Activated CD4-positive, alpha-beta T cell treated with anti-CD3 and anti-CD28 coated beads, Interleukin-2, amount 10 ng/mL, durations not matched to agents 7 days and 5 days (primary cell): Measurements from ENCODE around the gene CCDC7. TPM values are rescaled to one million over a fixed set of nuclear protein-coding genes. Genes with fewer than 3 reads are reported as not detected.
"Not testable (repeated sequence)": the region's sequence is repeated elsewhere in the genome, so short reads cannot be mapped to it uniquely, and the experiment has no call there.

Experiments used
- CTCF ChIA-PET: fragments of 350-600 bp; sonication (Branson Sonifier 250); formaldehyde crosslinking; loops from one replicate; lab custom pipeline; 2021; ENCODE audit warnings: antibody characterized with exemption; lab: Charles Lee
- POLR2A ChIA-PET: fragments of 350-600 bp; sonication (Branson Sonifier 250); formaldehyde crosslinking; loops from one replicate; lab custom pipeline; 2021; ENCODE audit warnings: antibody characterized with exemption; lab: Charles Lee
- DNase-seq: peaks from one replicate; pipeline ENCODE4 v3.0.0-alpha.2; 2020
- H3K27ac Mint-ChIP-seq: one replicate; pipeline ENCODE4 v1.8.0; 2021; ENCODE audit warnings: mild to moderate bottlenecking, moderate library complexity, mixed read lengths
- H3K27me3 Mint-ChIP-seq: one replicate; pipeline ENCODE4 v1.8.0; 2021; ENCODE audit warnings: mixed read lengths
- H3K36me3 Mint-ChIP-seq: one replicate; pipeline ENCODE4 v1.8.0; 2021; ENCODE audit warnings: low read depth, mixed read lengths
- H3K4me1 Mint-ChIP-seq: one replicate; pipeline ENCODE4 v1.8.0; 2021; ENCODE audit warnings: mixed read lengths
- H3K4me3 Mint-ChIP-seq: one replicate; pipeline ENCODE4 v1.8.0; 2021; ENCODE audit warnings: mild to moderate bottlenecking, moderate library complexity, mixed read lengths
- H3K9me3 Mint-ChIP-seq: one replicate; pipeline ENCODE4 v1.8.0; 2021; ENCODE audit warnings: mixed read lengths
- total RNA-seq, 2 experiments: library from RNA; stranded (reverse); gene quantifications; one replicate each; pipeline ENCODE4 v1.2.3, GENCODE V29; 2021

Gene CCDC7
- total RNA-seq, 2 experiments from 2014 or later = 18.3 to 21.4 TPM

GRCh38 chr10:32530231-32530630, 84.3 kb downstream of the CCDC7 start:
- CTCF ChIA-PET = no interaction called here
- H3K27ac Mint-ChIP-seq = no peak overlapping the region
- H3K9me3 Mint-ChIP-seq = peaks cover 14% of the 10 kb centered on the region
- no peaks in the 10 kb centered on the region for H3K4me1 Mint-ChIP-seq
- no peak for DNase-seq
- no peaks in the 10 kb centered on the region for H3K27me3 Mint-ChIP-seq
- POLR2A ChIA-PET = no interaction called here
- peaks cover 6% of the 10 kb centered on the region for H3K36me3 Mint-ChIP-seq
- H3K4me3 Mint-ChIP-seq = no peak overlapping the region

- no peaks in the 10 kb centered on the region for H3K4me1 Mint-ChIP-seq
- CTCF ChIA-PET = interaction anchor here (0.6 kb wide), 1 partner anchor 642 kb away, joined by 4 read pairs; no protein-coding TSS in a partner anchor
- no peak for DNase-seq
- no peak overlapping the region for H3K4me3 Mint-ChIP-seq
- POLR2A ChIA-PET = no interaction called here
- H3K36me3 Mint-ChIP-seq = peaks cover 5% of the 10 kb centered on the region
- peaks cover 11% of the 10 kb centered on the region for H3K9me3 Mint-ChIP-seq
- H3K27me3 Mint-ChIP-seq = no peaks in the 10 kb centered on the region
- H3K27ac Mint-ChIP-seq = no peak overlapping the region
Observed at GRCh38 chr10:32538256-32538655, 92.3 kb downstream of the CCDC7 start.

GRCh38 chr10:32540691-32541470, 94.9 kb downstream of the CCDC7 start:
- no peak for DNase-seq
- Mint-ChIP-seq H3K4me1 (no peaks in the 10 kb centered on the region), H3K27ac (no peak overlapping the region), H3K9me3 (peaks cover 3% of the 10 kb centered on the region), H3K27me3 (no peaks in the 10 kb centered on the region), H3K4me3 (no peak overlapping the region), H3K36me3 (no peaks in the 10 kb centered on the region)
- CTCF ChIA-PET = no interaction called here
- POLR2A ChIA-PET = no interaction called here

- peaks cover 12% of the 10 kb centered on the region for H3K36me3 Mint-ChIP-seq
- CTCF ChIA-PET = no interaction called here
- no peaks in the 10 kb centered on the region for H3K27me3 Mint-ChIP-seq
- H3K4me1 Mint-ChIP-seq = peaks cover 4% of the 10 kb centered on the region
- POLR2A ChIA-PET = no interaction called here
- H3K27ac Mint-ChIP-seq = no peak overlapping the region
- peaks cover 16% of the 10 kb centered on the region for H3K9me3 Mint-ChIP-seq
- H3K4me3 Mint-ChIP-seq = no peak overlapping the region
- DNase-seq = no peak
Observed at GRCh38 chr10:32548208-32548607, 102.3 kb downstream of the CCDC7 start.

GRCh38 chr10:32556783-32557395, 110.9 kb downstream of the CCDC7 start:
- H3K27me3 Mint-ChIP-seq = no peaks in the 10 kb centered on the region
- H3K4me1 Mint-ChIP-seq = peaks cover 12% of the 10 kb centered on the region
- ChIA-PET CTCF (no interaction called here), POLR2A (interaction anchor here (0.7 kb wide), 1 partner anchor 107 kb away, joined by 3 read pairs; no protein-coding TSS in a partner anchor)
- no peak overlapping the region for H3K4me3 Mint-ChIP-seq
- H3K36me3 Mint-ChIP-seq = peaks cover 26% of the 10 kb centered on the region
- DNase-seq = no peak
- H3K9me3 Mint-ChIP-seq = peaks cover 24% of the 10 kb centered on the region
- H3K27ac Mint-ChIP-seq = no peak overlapping the region

- H3K9me3 Mint-ChIP-seq = peaks cover 15% of the 10 kb centered on the region
- CTCF ChIA-PET, H3K27me3 Mint-ChIP-seq, DNase-seq, H3K27ac Mint-ChIP-seq, H3K4me3 Mint-ChIP-seq, POLR2A ChIA-PET: not testable (repeated sequence)
- H3K36me3 Mint-ChIP-seq = peaks cover 17% of the 10 kb centered on the region
- peaks cover 10% of the 10 kb centered on the region for H3K4me1 Mint-ChIP-seq
Observed at GRCh38 chr10:32562695-32563094, 116.8 kb downstream of the CCDC7 start.

- Mint-ChIP-seq H3K27me3 (no peaks in the 10 kb centered on the region), H3K27ac (no peak overlapping the region), H3K9me3 (peaks cover 2% of the 10 kb centered on the region), H3K36me3 (no peaks in the 10 kb centered on the region), H3K4me1 (no peaks in the 10 kb centered on the region), H3K4me3 (no peak overlapping the region)
- POLR2A ChIA-PET = no interaction called here
- DNase-seq = no peak
- CTCF ChIA-PET = no interaction called here
Observed at GRCh38 chr10:32577448-32577847, 131.5 kb downstream of the CCDC7 start.

GRCh38 chr10:32582946-32583345, 137.0 kb downstream of the CCDC7 start:
- no peak overlapping the region for H3K27ac Mint-ChIP-seq
- ChIA-PET CTCF (no interaction called here), POLR2A (no interaction called here)
- no peak overlapping the region for H3K4me3 Mint-ChIP-seq
- no peaks in the 10 kb centered on the region for H3K4me1 Mint-ChIP-seq
- no peak for DNase-seq
- H3K36me3 Mint-ChIP-seq = peaks cover 11% of the 10 kb centered on the region
- no peaks in the 10 kb centered on the region for H3K27me3 Mint-ChIP-seq
- peaks cover 7% of the 10 kb centered on the region for H3K9me3 Mint-ChIP-seq

- H3K4me3 Mint-ChIP-seq, H3K4me1 Mint-ChIP-seq, POLR2A ChIA-PET, CTCF ChIA-PET, H3K27me3 Mint-ChIP-seq, H3K27ac Mint-ChIP-seq, DNase-seq: not testable (repeated sequence)
- Mint-ChIP-seq H3K36me3 (peaks cover 33% of the 10 kb centered on the region), H3K9me3 (peaks cover 26% of the 10 kb centered on the region)
Observed at GRCh38 chr10:32598022-32598421, 152.1 kb downstream of the CCDC7 start.

- Mint-ChIP-seq H3K9me3 (peaks cover 33% of the 10 kb centered on the region), H3K36me3 (peaks cover 37% of the 10 kb centered on the region), H3K27ac (no peak overlapping the region), H3K4me3 (no peak overlapping the region), H3K4me1 (no peaks in the 10 kb centered on the region), H3K27me3 (no peaks in the 10 kb centered on the region)
- POLR2A ChIA-PET = no interaction called here
- no peak for DNase-seq
- CTCF ChIA-PET = no interaction called here
Observed at GRCh38 chr10:32600317-32600716, 154.4 kb downstream of the CCDC7 start.

GRCh38 chr10:32601562-32601961, 155.6 kb downstream of the CCDC7 start:
- H3K9me3 Mint-ChIP-seq = peaks cover 28% of the 10 kb centered on the region
- DNase-seq, H3K4me3 Mint-ChIP-seq, H3K4me1 Mint-ChIP-seq, H3K27ac Mint-ChIP-seq, H3K27me3 Mint-ChIP-seq, POLR2A ChIA-PET: not testable (repeated sequence)
- peaks cover 34% of the 10 kb centered on the region for H3K36me3 Mint-ChIP-seq
- CTCF ChIA-PET = interaction anchor here (0.9 kb wide), 1 partner anchor 233 kb away, joined by 3 read pairs; no protein-coding TSS in a partner anchor

GRCh38 chr10:32605787-32606186, 159.8 kb downstream of the CCDC7 start:
- peaks cover 25% of the 10 kb centered on the region for H3K36me3 Mint-ChIP-seq
- H3K27me3 Mint-ChIP-seq = no peaks in the 10 kb centered on the region
- no peak overlapping the region for H3K4me3 Mint-ChIP-seq
- peaks cover 20% of the 10 kb centered on the region for H3K9me3 Mint-ChIP-seq
- DNase-seq = no peak
- POLR2A ChIA-PET = no interaction called here
- H3K4me1 Mint-ChIP-seq = no peaks in the 10 kb centered on the region
- CTCF ChIA-PET = no interaction called here
- no peak overlapping the region for H3K27ac Mint-ChIP-seq

- POLR2A ChIA-PET, H3K27me3 Mint-ChIP-seq, CTCF ChIA-PET, H3K4me1 Mint-ChIP-seq, DNase-seq, H3K4me3 Mint-ChIP-seq, H3K27ac Mint-ChIP-seq: not testable (repeated sequence)
- Mint-ChIP-seq H3K9me3 (peaks cover 21% of the 10 kb centered on the region), H3K36me3 (peaks cover 13% of the 10 kb centered on the region)
Observed at GRCh38 chr10:32610543-32610942, 164.6 kb downstream of the CCDC7 start.
